A673 (cell line): ENCODE results near the gene NPIPB2. TPM values are rescaled to one million over a fixed set of nuclear protein-coding genes. Genes with fewer than 3 reads are reported as not detected.
"Not testable (repeated sequence)": the region's sequence is repeated elsewhere in the genome, so short reads cannot be mapped to it uniquely, and the experiment has no call there.

Experiments
- BruUV-seq: library from RNA; stranded (reverse); fragments of 400-500 nt; replicated peaks from 2 replicates; lab custom pipeline; 2021; lab: Mats Ljungman, UMichigan
- CTCF ChIA-PET: fragments of 300-600 bp; sonication (Branson Sonifier 250); formaldehyde crosslinking; loops from one replicate; lab custom pipeline; 2022; ENCODE audit warnings: antibody characterized with exemption; lab: Charles Lee
- POLR2A ChIA-PET: fragments of 300-600 bp; sonication (Branson Sonifier 250); formaldehyde crosslinking; loops from one replicate; lab custom pipeline; 2022; ENCODE audit warnings: antibody characterized with exemption; ENCODE audit not compliant: low non-redundant PET; lab: Charles Lee
- DNase-seq: peaks from one replicate; pipeline ENCODE4 v3.0.0-alpha.2; 2015; ENCODE audit warnings: low spot score
- H3K27ac ChIP-seq: fragments of 200-600 bp; sonication (generic); 2 replicates; pipeline ENCODE4 v1.5.1; 2016; ENCODE audit warnings: mixed run types, low read depth, mild to moderate bottlenecking, mixed read lengths, antibody characterized with exemption, low read length; ENCODE audit not compliant: poor library complexity, severe bottlenecking
- H3K27me3 ChIP-seq: fragments of 200-600 bp; sonication (generic); replicated peaks from 2 replicates; pipeline ENCODE4 v1.6.1; 2017; ENCODE audit warnings: mixed run types, low read depth, mild to moderate bottlenecking, mixed read lengths, antibody characterized with exemption, low read length; ENCODE audit not compliant: insufficient read depth, poor library complexity
- H3K36me3 ChIP-seq: fragments of 200-600 bp; sonication (generic); 2 replicates; pipeline ENCODE4 v1.6.1; 2016; ENCODE audit warnings: mixed run types, mild to moderate bottlenecking, mixed read lengths, antibody characterized with exemption, low read length; ENCODE audit not compliant: insufficient read depth, poor library complexity, severe bottlenecking
- H3K4me1 ChIP-seq: fragments of 200-600 bp; sonication (generic); 2 replicates; pipeline ENCODE4 v1.6.1; 2017; ENCODE audit warnings: mixed run types, mild to moderate bottlenecking, mixed read lengths, antibody characterized with exemption, low read length; ENCODE audit not compliant: insufficient read depth, poor library complexity, severe bottlenecking
- H3K4me3 ChIP-seq: fragments of 200-600 bp; sonication (generic); 2 replicates; pipeline ENCODE4 v1.5.1; 2016; ENCODE audit warnings: low read depth, mixed run types, mild to moderate bottlenecking, mixed read lengths, low read length; ENCODE audit not compliant: poor library complexity, severe bottlenecking
- H3K9me3 ChIP-seq: fragments of 200-600 bp; sonication (generic); 2 replicates; pipeline ENCODE4 v1.6.1; 2016; ENCODE audit warnings: mixed run types, low read depth, mild to moderate bottlenecking, mixed read lengths, antibody characterized with exemption, low read length; ENCODE audit not compliant: poor library complexity, severe bottlenecking
- CTCF ChIP-seq: fragments of 300-800, 200-600 bp; sonication (generic); conservative IDR thresholded peaks from 2 replicates; pipeline ENCODE4 v1.5.1; 2017; ENCODE audit warnings: low read depth, mild to moderate bottlenecking, antibody characterized with exemption, low read length, moderate library complexity, mixed read lengths
- EZH2 ChIP-seq: fragments of 200-600 bp; sonication (generic); IDR thresholded peaks from 2 replicates; pipeline ENCODE4 v1.6.1; 2017; ENCODE audit warnings: borderline replicate concordance, low read depth, mild to moderate bottlenecking, mixed read lengths, antibody characterized with exemption, low read length; ENCODE audit not compliant: poor library complexity, severe bottlenecking
- intact Hi-C: fragments of 100-400 bp; cut with micrococcal nuclease; formaldehyde crosslinking; loops from one replicate; pipeline ENCODE4 v1.10.0; 2022; ENCODE audit not compliant: unreplicated experiment
- total RNA-seq: library from RNA; stranded (reverse); gene quantifications from 2 replicates; pipeline ENCODE4 v1.2.3, GENCODE V29; 2021

Gene NPIPB2
- total RNA-seq, 1 experiment from 2014 or later = 9.6 TPM

- no peak overlapping the region for H3K4me3 ChIP-seq
- no peaks in the 10 kb centered on the region for H3K27me3 ChIP-seq
- H3K27ac ChIP-seq = no peak overlapping the region
- ChIA-PET POLR2A (no interaction called here), CTCF (no interaction called here)
- no TSS peak for BruUV-seq
- H3K36me3 ChIP-seq = no peaks in the 10 kb centered on the region
- TF ChIP-seq CTCF (no peak), EZH2 (no peak)
- intact Hi-C loops = no loop called here
- no peaks in the 10 kb centered on the region for H3K4me1 ChIP-seq
- H3K9me3 ChIP-seq = no peaks in the 10 kb centered on the region
- DNase-seq = no peak
Observed at GRCh38 chr16:11950388-11950787, 8.5 kb upstream of the NPIPB2 start.

- intact Hi-C loops = loop anchor here (1.0 kb wide), 1 partner anchor 119 kb away; no protein-coding TSS in a partner anchor
- BruUV-seq = no TSS peak
- Histone ChIP-seq H3K27ac (no peak overlapping the region), H3K4me3 (no peak overlapping the region), H3K4me1 (no peaks in the 10 kb centered on the region), H3K36me3 (no peaks in the 10 kb centered on the region), H3K27me3 (no peaks in the 10 kb centered on the region), H3K9me3 (no peaks in the 10 kb centered on the region)
- DNase-seq = peak; percentile 68
- CTCF ChIA-PET = interaction anchor here (1.8 kb wide), 1 partner anchor 118 kb away, joined by 19 read pairs; no protein-coding TSS in a partner anchor
- POLR2A ChIA-PET = no interaction called here
- no peak for TF ChIP-seq EZH2
- TF ChIP-seq CTCF = peak; percentile 50
Observed at GRCh38 chr16:11949527-11949926, 7.7 kb upstream of the NPIPB2 start.

GRCh38 chr16:11948819-11949218 is 7.0 kb upstream of the NPIPB2 start:
- no peak overlapping the region for H3K27ac ChIP-seq
- H3K4me1 ChIP-seq = no peaks in the 10 kb centered on the region
- ChIA-PET CTCF (interaction anchor here (1.8 kb wide), 1 partner anchor 119 kb away, joined by 19 read pairs; no protein-coding TSS in a partner anchor), POLR2A (no interaction called here)
- no peak overlapping the region for H3K4me3 ChIP-seq
- TF ChIP-seq EZH2 = no peak
- H3K36me3 ChIP-seq = no peaks in the 10 kb centered on the region
- no peaks in the 10 kb centered on the region for H3K27me3 ChIP-seq
- intact Hi-C loops = loop anchor here (1.0 kb wide), 1 partner anchor 119 kb away; no protein-coding TSS in a partner anchor
- no TSS peak for BruUV-seq
- H3K9me3 ChIP-seq = no peaks in the 10 kb centered on the region
- DNase-seq = no peak

- intact Hi-C loops = no loop called here
- H3K4me3 ChIP-seq = no peak overlapping the region
- CTCF ChIA-PET = interaction anchor here (0.9 kb wide), 1 partner anchor 121 kb away, joined by 3 read pairs; no protein-coding TSS in a partner anchor
- DNase-seq = no peak
- H3K36me3 ChIP-seq = no peaks in the 10 kb centered on the region
- no peaks in the 10 kb centered on the region for H3K9me3 ChIP-seq
- H3K27me3 ChIP-seq = no peaks in the 10 kb centered on the region
- POLR2A ChIA-PET = interaction anchor here (0.5 kb wide), 1 partner anchor 1942 kb away, joined by 25 read pairs; no protein-coding TSS in a partner anchor
- H3K4me1 ChIP-seq = no peaks in the 10 kb centered on the region
- TF ChIP-seq EZH2 (no peak), CTCF (no peak)
- H3K27ac ChIP-seq = no peak overlapping the region
- BruUV-seq = no TSS peak
Observed at GRCh38 chr16:11946433-11946832, 4.6 kb upstream of the NPIPB2 start.

GRCh38 chr16:11927350-11927749 is 14.5 kb downstream of the NPIPB2 start:
- DNase-seq, H3K4me3 ChIP-seq, POLR2A ChIA-PET, intact Hi-C loops, H3K4me1 ChIP-seq, CTCF ChIA-PET, BruUV-seq, H3K9me3 ChIP-seq, H3K27ac ChIP-seq, H3K36me3 ChIP-seq, H3K27me3 ChIP-seq: not testable (repeated sequence)
